GM12873 (cell line): ENCODE results near the gene GMDS.

Experiments
- TF ChIP-seq, protein P1 (sequence below): IDR thresholded peaks from 2 replicates; pipeline ENCODE4 v1.5.1; 2012; ENCODE audit warnings: low read depth, mild to moderate bottlenecking, moderate library complexity, low read length, control low read depth; ENCODE audit not compliant: insufficient read depth; ENCODE audit errors: missing control alignments

GMDS gene

GRCh38 chr6:2120912-2121311 lies 124.5 kb downstream of the GMDS start:
- TF ChIP-seq, protein P1, sequence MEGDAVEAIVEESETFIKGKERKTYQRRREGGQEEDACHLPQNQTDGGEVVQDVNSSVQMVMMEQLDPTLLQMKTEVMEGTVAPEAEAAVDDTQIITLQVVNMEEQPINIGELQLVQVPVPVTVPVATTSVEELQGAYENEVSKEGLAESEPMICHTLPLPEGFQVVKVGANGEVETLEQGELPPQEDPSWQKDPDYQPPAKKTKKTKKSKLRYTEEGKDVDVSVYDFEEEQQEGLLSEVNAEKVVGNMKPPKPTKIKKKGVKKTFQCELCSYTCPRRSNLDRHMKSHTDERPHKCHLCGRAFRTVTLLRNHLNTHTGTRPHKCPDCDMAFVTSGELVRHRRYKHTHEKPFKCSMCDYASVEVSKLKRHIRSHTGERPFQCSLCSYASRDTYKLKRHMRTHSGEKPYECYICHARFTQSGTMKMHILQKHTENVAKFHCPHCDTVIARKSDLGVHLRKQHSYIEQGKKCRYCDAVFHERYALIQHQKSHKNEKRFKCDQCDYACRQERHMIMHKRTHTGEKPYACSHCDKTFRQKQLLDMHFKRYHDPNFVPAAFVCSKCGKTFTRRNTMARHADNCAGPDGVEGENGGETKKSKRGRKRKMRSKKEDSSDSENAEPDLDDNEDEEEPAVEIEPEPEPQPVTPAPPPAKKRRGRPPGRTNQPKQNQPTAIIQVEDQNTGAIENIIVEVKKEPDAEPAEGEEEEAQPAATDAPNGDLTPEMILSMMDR, result no peak

- TF ChIP-seq, protein P1, result no peak
These were observed 126.1 kb downstream of the GMDS start for GRCh38 chr6:2119275-2119674.

DNA sequence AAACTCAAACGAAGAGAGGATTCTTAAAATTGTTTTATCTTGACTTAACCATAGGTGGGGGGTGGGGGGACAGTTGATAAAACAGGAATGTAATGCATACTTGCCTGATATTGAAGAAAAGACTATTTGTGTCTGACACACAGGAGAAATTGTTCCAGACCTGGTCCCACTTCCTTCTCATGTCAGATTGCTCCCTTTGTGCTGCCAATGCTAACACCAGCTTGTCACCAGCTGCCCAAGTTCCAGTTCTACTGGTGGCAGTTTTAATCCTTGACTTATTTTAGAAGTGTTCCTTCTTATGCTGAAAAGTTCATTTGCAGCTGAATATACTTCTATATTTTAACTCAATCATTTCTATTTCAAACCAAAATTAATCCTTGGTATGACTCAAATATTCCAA lies 127.3 kb downstream of the GMDS start:
- TF ChIP-seq, protein P1, result no peak

DNA sequence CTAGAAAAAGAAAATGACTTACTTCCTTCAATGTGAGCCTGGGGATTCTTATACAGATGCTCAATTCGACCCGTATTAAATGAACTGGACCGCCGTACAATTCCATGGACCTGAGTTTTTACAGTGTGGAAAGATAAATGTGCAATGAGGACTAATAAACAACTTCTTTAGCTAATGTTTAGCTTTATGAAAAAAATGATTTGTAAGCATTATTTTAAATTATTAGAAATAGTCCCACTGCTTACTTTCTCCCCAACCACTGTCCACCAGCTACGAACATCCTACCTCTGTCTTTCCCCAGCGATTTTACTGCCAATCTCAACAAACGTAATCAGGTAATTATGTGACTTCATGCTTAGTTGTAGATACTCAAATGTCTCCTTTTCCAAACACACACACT lies 128.0 kb downstream of the GMDS start:
- TF ChIP-seq, protein P1, result no peak

GRCh38 chr6:2116496-2116895 lies 128.9 kb downstream of the GMDS start:
- TF ChIP-seq, protein P1, result no peak

GRCh38 chr6:2114100-2114499 lies 131.3 kb downstream of the GMDS start:
- TF ChIP-seq, protein P1, result no peak

DNA sequence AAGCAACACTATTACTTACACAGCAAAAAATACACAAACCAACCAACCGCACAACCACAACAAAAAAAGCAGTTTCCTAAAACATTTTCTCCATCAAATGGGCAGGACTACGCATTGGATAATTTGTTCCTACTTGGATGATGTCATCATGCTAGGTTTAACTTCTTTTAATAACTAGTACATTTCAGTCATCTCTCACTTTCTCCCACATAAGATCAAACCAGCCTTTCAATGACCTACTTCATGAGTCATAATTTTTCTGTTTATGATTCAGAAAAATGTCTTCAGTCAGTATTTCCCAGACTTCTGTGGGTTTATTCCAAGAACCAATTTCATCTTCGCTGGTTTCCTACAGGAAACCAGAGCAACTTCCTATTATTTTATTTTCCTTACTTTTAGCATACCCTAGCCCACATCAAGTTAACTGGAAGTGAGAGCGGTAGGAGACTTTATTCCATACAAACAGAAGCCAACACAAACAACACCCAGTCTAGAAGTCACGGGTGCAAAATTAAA lies 134.2 kb downstream of the GMDS start:
- TF ChIP-seq, protein P1, result no peak
